Measurements from ENCODE around the gene PDE6A.

- TF ChIP-seq EZH2 (IDR thresholded peaks at IDR 0.05; ENCODE audit: insufficient read depth, poor library complexity, severe bottlenecking) (no peak), EZH2phosphoT487 (IDR thresholded peaks at IDR 0.05; ENCODE audit: insufficient read depth, low read depth) (no peak)
Observed at GRCh38 chr5:149907828-149908227, 36.8 kb downstream of the PDE6A start.
